ENCODE measurements around the gene PDSS2.

PDSS2 gene

GRCh38 chr6:107207251-107207873 lies 252.0 kb downstream of the PDSS2 start:
- no peak for TF ChIP-seq CTCF (IDR thresholded peaks at IDR 0.05)

- TF ChIP-seq CTCF (IDR thresholded peaks at IDR 0.05) = no peak
Measured at GRCh38 chr6:107205058-107205998, 254.0 kb downstream of the PDSS2 start.

GRCh38 chr6:107202876-107203468 lies 256.4 kb downstream of the PDSS2 start:
- TF ChIP-seq CTCF (IDR thresholded peaks at IDR 0.05) = no peak

GRCh38 chr6:107198631-107199416 lies 260.5 kb downstream of the PDSS2 start:
- TF ChIP-seq CTCF (IDR thresholded peaks at IDR 0.05) = no peak

GRCh38 chr6:107196152-107196551 lies 263.2 kb downstream of the PDSS2 start:
- no peak for TF ChIP-seq CTCF (IDR thresholded peaks at IDR 0.05)

GRCh38 chr6:107192830-107193229 lies 266.5 kb downstream of the PDSS2 start:
- no peak for TF ChIP-seq CTCF (IDR thresholded peaks at IDR 0.05)

GRCh38 chr6:107187630-107188029 lies 271.7 kb downstream of the PDSS2 start:
- no peak for TF ChIP-seq CTCF (IDR thresholded peaks at IDR 0.05)

Measured in LNCAP (cell line).